DND-41 (cell line): Measurements from ENCODE around the gene CTNS.

Experiments used
- ATAC-seq: fragments of 200-7000 bp; cut with Tn5 transposase; 3 replicates; pipeline ENCODE4 v1.9.1; 2021; ENCODE audit warnings: low read depth; ENCODE audit not compliant: insufficient read depth
- DNase-seq: peaks from one replicate; pipeline ENCODE4 v3.0.0-alpha.2; 2020
- H2AFZ ChIP-seq: 2 replicates; pipeline ENCODE4 v1.6.0; 2012; ENCODE audit warnings: low read depth, low read length
- H3K27ac ChIP-seq: 2 replicates; pipeline ENCODE4 v1.5.1; 2012; ENCODE audit warnings: low read length, inconsistent platforms
- H3K27me3 ChIP-seq: fragments of 200-600 bp; sonication (generic); 2 replicates; pipeline ENCODE4 v1.6.0; 2012; ENCODE audit warnings: low read length, mild to moderate bottlenecking, inconsistent platforms; ENCODE audit not compliant: insufficient read depth, poor library complexity
- H3K36me3 ChIP-seq: 2 replicates; pipeline ENCODE4 v1.5.1; 2012; ENCODE audit warnings: low read length, inconsistent platforms; ENCODE audit not compliant: insufficient read depth
- H3K4me1 ChIP-seq: 2 replicates; pipeline ENCODE4 v1.5.1; 2012; ENCODE audit warnings: mild to moderate bottlenecking, low read length; ENCODE audit not compliant: insufficient read depth
- H3K4me2 ChIP-seq: 2 replicates; pipeline ENCODE4 v1.6.0; 2012; ENCODE audit warnings: mild to moderate bottlenecking, moderate library complexity, low read length, inconsistent platforms; ENCODE audit not compliant: insufficient read depth
- H3K4me3 ChIP-seq, 2 experiments: fragments of 200-600 bp in 1 of 2; shearing (Covaris generic) in 1 of 2; 2 replicates each; pipeline ENCODE4 v1.5.1; 2012 to 2016; ENCODE audit warnings: inconsistent platforms in 2 of 2, low read length in 2 of 2, mild to moderate bottlenecking in 2 of 2, low read depth in 1 of 2, moderate library complexity in 1 of 2
- H3K79me2 ChIP-seq: 2 replicates; pipeline ENCODE4 v1.6.0; 2012; ENCODE audit warnings: low read length, inconsistent platforms; ENCODE audit not compliant: insufficient read depth
- H3K9ac ChIP-seq: 2 replicates; pipeline ENCODE4 v1.6.0; 2012; ENCODE audit warnings: low read depth, mild to moderate bottlenecking, inconsistent platforms, low read length, moderate library complexity
- H3K9me3 ChIP-seq: 2 replicates; pipeline ENCODE4 v1.5.1; 2012; ENCODE audit warnings: low read length, moderate library complexity, mild to moderate bottlenecking, inconsistent platforms; ENCODE audit not compliant: insufficient read depth, severe bottlenecking
- H4K20me1 ChIP-seq: 2 replicates; pipeline ENCODE4 v1.6.0; 2012; ENCODE audit warnings: low read length; ENCODE audit not compliant: insufficient read depth
- CTCF ChIP-seq: IDR thresholded peaks from 2 replicates; pipeline ENCODE4 v1.5.1; 2012; ENCODE audit warnings: borderline replicate concordance, low read length, moderate library complexity, mild to moderate bottlenecking; ENCODE audit not compliant: poor library complexity, severe bottlenecking; ENCODE audit errors: extremely low read depth
- EZH2 ChIP-seq: IDR thresholded peaks from 3 replicates; pipeline ENCODE4 v1.6.1; 2012; ENCODE audit warnings: borderline replicate concordance, low read depth, mild to moderate bottlenecking, moderate library complexity, low read length, inconsistent platforms; ENCODE audit not compliant: severe bottlenecking

CTNS gene

GRCh38 chr17:3647769-3648555 is 11.4 kb downstream of the CTNS start:
- Histone ChIP-seq H3K9me3 (no peaks in the 10 kb centered on the region), H4K20me1 (peaks cover 4% of the 10 kb centered on the region; the same call in 1 of the 2 replicates), H3K36me3 (peaks cover 16% of the 10 kb centered on the region; the same call in 1 of the 2 replicates), H3K79me2 (no peaks in the 10 kb centered on the region), H3K4me1 (no peaks in the 10 kb centered on the region), H3K4me2 (no peak overlapping the region), H3K9ac (no peak overlapping the region), H2AFZ (no peak overlapping the region), H3K27me3 (no peaks in the 10 kb centered on the region), H3K27ac (no peak overlapping the region), H3K4me3 (no peak overlapping the region)
- peak; percentile 79 for ATAC-seq
- DNase-seq = peak; percentile 47
- TF ChIP-seq EZH2 = no peak
- peak; percentile 61 for TF ChIP-seq CTCF

DNA sequence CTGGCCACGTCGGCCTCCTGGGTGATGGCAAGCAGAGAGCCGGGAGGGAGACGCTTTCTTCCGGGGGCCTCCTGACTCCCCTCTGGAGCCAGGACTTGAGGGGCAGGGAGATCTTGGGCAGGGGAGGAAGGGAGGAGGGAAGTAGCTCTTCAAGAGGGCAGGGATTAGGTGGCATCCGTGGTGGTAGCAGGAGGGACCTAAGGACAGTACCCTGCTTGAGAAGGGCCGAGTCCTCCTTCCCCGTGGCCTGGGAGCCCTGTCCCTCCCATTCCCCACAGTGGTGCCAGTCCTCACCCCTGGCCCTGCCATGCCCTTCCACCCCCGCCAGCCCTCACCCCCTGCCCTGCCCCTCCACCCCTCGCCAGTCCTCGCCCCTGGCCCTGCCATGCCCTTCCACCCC is 19.2 kb downstream of the CTNS start:
- ATAC-seq = no peak
- Histone ChIP-seq H3K36me3 (0 out of 2 replicates have a peak, but pooled peaks cover 6% of the 10 kb centered on the region), H3K9ac (no peak overlapping the region)

DNA sequence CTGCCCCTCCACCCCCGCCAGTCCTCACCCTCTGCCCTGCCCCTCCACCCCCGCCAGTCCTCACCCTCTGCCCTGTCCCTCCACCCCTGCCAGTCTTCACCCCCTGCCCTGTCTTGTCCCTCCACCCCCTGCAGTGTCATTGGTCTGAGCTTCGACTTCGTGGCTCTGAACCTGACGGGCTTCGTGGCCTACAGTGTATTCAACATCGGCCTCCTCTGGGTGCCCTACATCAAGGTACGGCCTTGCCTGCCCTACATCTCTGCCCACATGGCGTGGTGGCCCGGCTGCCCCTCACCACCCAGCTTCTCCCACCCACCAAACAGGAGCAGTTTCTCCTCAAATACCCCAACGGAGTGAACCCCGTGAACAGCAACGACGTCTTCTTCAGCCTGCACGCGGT is 19.8 kb downstream of the CTNS start:
- Histone ChIP-seq H3K4me2 (no peak overlapping the region), H3K36me3 (peaks cover 12% of the 10 kb centered on the region; the same call in 1 of the 2 replicates), H2AFZ (no peak overlapping the region), H3K4me1 (no peaks in the 10 kb centered on the region), H3K4me3 (no peak overlapping the region), H3K9me3 (no peaks in the 10 kb centered on the region), H3K79me2 (no peaks in the 10 kb centered on the region), H3K9ac (no peak overlapping the region), H3K27me3 (no peaks in the 10 kb centered on the region), H4K20me1 (no peaks in the 10 kb centered on the region), H3K27ac (no peak overlapping the region)
- TF ChIP-seq EZH2 = no peak
- TF ChIP-seq CTCF = no peak
- DNase-seq = no peak
- ATAC-seq = no peak

More for the DNA sequence above, 19.2 kb downstream of the CTNS start:
- no peaks in the 10 kb centered on the region for H4K20me1 ChIP-seq
- no peaks in the 10 kb centered on the region for H3K27me3 ChIP-seq
- H2AFZ ChIP-seq = no peak overlapping the region
- H3K4me1 ChIP-seq = no peaks in the 10 kb centered on the region
- TF ChIP-seq CTCF (no peak), EZH2 (no peak)
- no peaks in the 10 kb centered on the region for H3K79me2 ChIP-seq
- no peaks in the 10 kb centered on the region for H3K9me3 ChIP-seq
- no peak overlapping the region for H3K4me3 ChIP-seq
- DNase-seq = no peak
- no peak overlapping the region for H3K4me2 ChIP-seq
- no peak overlapping the region for H3K27ac ChIP-seq
